HepG2 (cell line): Measurements from ENCODE around the gene CHMP6. TPM values are rescaled to one million over a fixed set of nuclear protein-coding genes. Genes with fewer than 3 reads are reported as not detected.

Experiments
- AGO1 ChIP-seq: fragments of 200-400 bp; formaldehyde crosslinking; IDR thresholded peaks from 2 replicates; pipeline ENCODE4 v1.6.1; 2017; ENCODE audit warnings: mild to moderate bottlenecking, low read depth, low read length, moderate library complexity; ENCODE audit not compliant: poor library complexity, severe bottlenecking
- ATF7 ChIP-seq, 2 experiments: fragments of 450-650 bp in 1 of 2; sonication (generic) in 1 of 2; formaldehyde crosslinking in 1 of 2; IDR thresholded peaks; 2 replicates each; pipeline versions ENCODE4 v1.4.0 to v1.6.1; 2016 to 2020; ENCODE audit warnings: antibody characterized with exemption in 1 of 2, mild to moderate bottlenecking in 1 of 2, missing genetic modification reagents in 1 of 2
- CTCF ChIP-seq: sonication (generic); formaldehyde crosslinking; IDR thresholded peaks from 2 replicates; pipeline ENCODE4 v1.5.0; 2020; ENCODE audit warnings: mild to moderate bottlenecking, missing genetic modification reagents, moderate library complexity
- HIVEP1 ChIP-seq: sonication (generic); formaldehyde crosslinking; IDR thresholded peaks from 2 replicates; pipeline ENCODE4 v1.4.0; 2020; ENCODE audit warnings: mild to moderate bottlenecking, missing genetic modification reagents
- SAP130 ChIP-seq: IDR thresholded peaks from 2 replicates; pipeline ENCODE4 v1.6.1; 2016; ENCODE audit warnings: low read depth
- TEAD2 ChIP-seq: sonication (generic); formaldehyde crosslinking; IDR thresholded peaks from 2 replicates; pipeline ENCODE4 v1.9.0; 2021; ENCODE audit warnings: missing genetic modification reagents
- YY1 ChIP-seq: IDR thresholded peaks from 2 replicates; pipeline ENCODE4 v1.6.1; 2011; ENCODE audit warnings: low read length, low read depth, moderate library complexity, mild to moderate bottlenecking; ENCODE audit not compliant: insufficient read depth, insufficient replicate concordance
- ZFX ChIP-seq: sonication (generic); formaldehyde crosslinking; IDR thresholded peaks from 2 replicates; pipeline ENCODE4 v1.4.0; 2020; ENCODE audit warnings: mild to moderate bottlenecking, low read depth, missing genetic modification reagents, moderate library complexity
- ZNF235 ChIP-seq: sonication (generic); formaldehyde crosslinking; IDR thresholded peaks from 2 replicates; pipeline ENCODE4 v1.8.1; 2023; ENCODE audit warnings: mild to moderate bottlenecking, missing genetic modification reagents, borderline replicate concordance
- ZNF318 ChIP-seq: sonication (generic); formaldehyde crosslinking; IDR thresholded peaks from 2 replicates; pipeline ENCODE4 v1.4.0; 2020; ENCODE audit warnings: mild to moderate bottlenecking, missing genetic modification reagents
- ZNF383 ChIP-seq: sonication (generic); formaldehyde crosslinking; IDR thresholded peaks from 2 replicates; pipeline ENCODE4 v1.4.0; 2020; ENCODE audit warnings: missing genetic modification reagents, mild to moderate bottlenecking, borderline replicate concordance
- ZNF432 ChIP-seq: sonication (generic); formaldehyde crosslinking; IDR thresholded peaks from 2 replicates; pipeline ENCODE4 v1.5.0; 2020; ENCODE audit warnings: missing genetic modification reagents, mild to moderate bottlenecking, borderline replicate concordance
- ZNF547 ChIP-seq: sonication (generic); formaldehyde crosslinking; IDR thresholded peaks from 2 replicates; pipeline ENCODE4 v1.5.1; 2020; ENCODE audit warnings: mild to moderate bottlenecking, missing genetic modification reagents
- ZNF724P ChIP-seq: sonication (generic); formaldehyde crosslinking; IDR thresholded peaks from 2 replicates; pipeline ENCODE4 v1.8.0; 2022; ENCODE audit warnings: missing genetic modification reagents, borderline replicate concordance
- ZNF772 ChIP-seq: sonication (generic); formaldehyde crosslinking; IDR thresholded peaks from 2 replicates; pipeline ENCODE4 v1.5.0; 2020; ENCODE audit warnings: mild to moderate bottlenecking, missing genetic modification reagents
- polyA plus RNA-seq, 8 experiments: library from polyadenylated mRNA; depleted of rRNA in 3 of 8; stranded (reverse) in 7 of 8; unstranded in 1 of 8; fragments of >200 nt; fragmentation: Illumina TruSeq in 4 of 8; extraction: Trizol in 4 of 8; gene quantifications; 2 replicates each; pipeline versions ENCODE4 v1.2.1 to v1.2.3, GENCODE V29; 2011 to 2016; ENCODE audit warnings: low read depth in 4 of 8, missing spikeins in 1 of 8, mixed read lengths in 1 of 8; ENCODE audit not compliant: insufficient read depth in 1 of 8
- total RNA-seq, 5 experiments: library from RNA; depleted of rRNA; stranded (reverse); fragments of >200 nt; fragmentation: Illumina TruSeq; extraction: Trizol; gene quantifications; 2 replicates each; pipeline ENCODE4 v1.2.3, GENCODE V29; 2016; ENCODE audit warnings: low read depth in 1 of 5
- TF ChIP-seq, protein P1 (sequence below): sonication (generic); formaldehyde crosslinking; conservative IDR thresholded peaks from 2 replicates; pipeline ENCODE4 v1.8.0; 2022; ENCODE audit warnings: mild to moderate bottlenecking, moderate library complexity, missing genetic modification reagents

Gene CHMP6
- total and polyA plus RNA-seq, 2 of the 13 experiments (the other 11 are each of a cell fraction or from before 2014, with no cell fraction given), result 11.1 to 24.2 TPM

DNA sequence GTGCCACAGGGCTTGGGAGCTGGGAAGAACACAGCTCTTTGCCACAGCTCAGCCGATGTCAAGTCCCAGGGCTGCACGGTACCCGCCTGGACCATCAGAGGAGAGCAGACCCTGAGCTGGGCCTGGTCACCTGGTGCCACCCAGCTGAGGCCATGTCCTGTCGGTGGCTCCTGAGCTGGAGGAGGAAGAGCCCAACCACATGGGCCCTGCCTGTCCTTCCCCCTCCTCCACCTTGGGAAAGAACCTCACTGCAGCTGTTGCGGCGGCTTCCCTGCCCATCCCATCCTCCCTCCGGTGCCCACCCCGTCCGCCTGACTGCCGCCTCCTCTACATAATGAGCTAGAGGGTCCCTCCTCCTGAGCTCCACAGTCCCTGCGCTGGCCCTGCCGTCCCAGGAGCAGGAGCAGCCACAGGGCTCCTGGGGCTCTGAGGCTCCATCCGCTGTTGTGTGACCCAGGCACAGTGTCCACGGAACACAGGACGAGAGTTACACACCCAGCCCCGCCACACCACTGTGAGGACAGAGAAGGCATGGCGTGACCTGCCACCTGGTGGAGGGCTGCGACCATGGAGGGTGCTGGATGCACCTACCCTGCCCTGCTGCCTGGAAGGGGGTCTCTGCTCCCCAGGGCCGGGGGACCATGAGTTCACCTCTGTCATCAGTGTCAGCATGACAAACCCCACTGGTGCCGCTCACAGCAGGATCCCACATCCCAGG, 21.4 kb upstream of the CHMP6 start (continued):
- TF ChIP-seq, protein P1, sequence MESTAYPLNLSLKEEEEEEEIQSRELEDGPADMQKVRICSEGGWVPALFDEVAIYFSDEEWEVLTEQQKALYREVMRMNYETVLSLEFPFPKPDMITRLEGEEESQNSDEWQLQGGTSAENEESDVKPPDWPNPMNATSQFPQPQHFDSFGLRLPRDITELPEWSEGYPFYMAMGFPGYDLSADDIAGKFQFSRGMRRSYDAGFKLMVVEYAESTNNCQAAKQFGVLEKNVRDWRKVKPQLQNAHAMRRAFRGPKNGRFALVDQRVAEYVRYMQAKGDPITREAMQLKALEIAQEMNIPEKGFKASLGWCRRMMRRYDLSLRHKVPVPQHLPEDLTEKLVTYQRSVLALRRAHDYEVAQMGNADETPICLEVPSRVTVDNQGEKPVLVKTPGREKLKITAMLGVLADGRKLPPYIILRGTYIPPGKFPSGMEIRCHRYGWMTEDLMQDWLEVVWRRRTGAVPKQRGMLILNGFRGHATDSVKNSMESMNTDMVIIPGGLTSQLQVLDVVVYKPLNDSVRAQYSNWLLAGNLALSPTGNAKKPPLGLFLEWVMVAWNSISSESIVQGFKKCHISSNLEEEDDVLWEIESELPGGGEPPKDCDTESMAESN (CRISPR knock-in tag), result no peak
- TF ChIP-seq AGO1, result peak; percentile 85
- no peak for TF ChIP-seq YY1
- TF ChIP-seq ZNF432, result no peak
- no peak for TF ChIP-seq ZNF724P (CRISPR knock-in tag)
- 0 out of 2 replicates have a peak, but pooled peaks have one; percentile 24 for TF ChIP-seq ZNF547 (CRISPR knock-in tag)
- peak; percentile 50; the same call in 1 of the 2 replicates for TF ChIP-seq HIVEP1 (CRISPR knock-in tag)
- TF ChIP-seq ZNF235 (CRISPR knock-in tag), result 0 out of 2 replicates have a peak, but pooled peaks have one; percentile 42
- TF ChIP-seq CTCF (CRISPR knock-in tag), result peak; percentile 81
- no peak for TF ChIP-seq ZNF383
- TF ChIP-seq SAP130, result no peak
- no peak for TF ChIP-seq ZFX (CRISPR knock-in tag)
- no peak for TF ChIP-seq ATF7 (IDR thresholded peaks at IDR 0.05)
- TF ChIP-seq ATF7 (CRISPR knock-in tag; IDR thresholded peaks at IDR 0.05), result peak; percentile 52; the same call in 1 of the 2 replicates
- TF ChIP-seq TEAD2 (CRISPR knock-in tag), result no peak
- 0 out of 2 replicates have a peak, but pooled peaks have one; percentile 35 for TF ChIP-seq ZNF772 (CRISPR knock-in tag)
- TF ChIP-seq ZNF318 (CRISPR knock-in tag), result no peak
